H9 (cell line): ENCODE results near the gene ERCC4. TPM values are rescaled to one million over a fixed set of nuclear protein-coding genes. Genes with fewer than 3 reads are reported as not detected.

Experiments used
- DNase-seq: peaks from one replicate; pipeline ENCODE4 v3.0.0-alpha.2; 2017
- H2AFZ ChIP-seq: one replicate; pipeline ENCODE4 v1.6.1; 2013; ENCODE audit warnings: mild to moderate bottlenecking, low read length, control low read depth, moderate library complexity
- H2AK5ac ChIP-seq: 2 replicates; pipeline ENCODE4 v1.6.1; 2013; ENCODE audit warnings: low read length, control low read depth, mixed read lengths; ENCODE audit not compliant: insufficient read length
- H2BK120ac ChIP-seq: one replicate; pipeline ENCODE4 v1.6.1; 2013; ENCODE audit warnings: low read depth, mild to moderate bottlenecking, low read length, control low read depth, inconsistent platforms; ENCODE audit not compliant: poor library complexity, severe bottlenecking
- H2BK12ac ChIP-seq: 2 replicates; pipeline ENCODE4 v1.6.1; 2013; ENCODE audit warnings: low read length, control low read depth, mixed read lengths, low read depth; ENCODE audit not compliant: insufficient read length
- H2BK15ac ChIP-seq: 2 replicates; pipeline ENCODE4 v1.6.1; 2013; ENCODE audit warnings: low read depth, low read length, control low read depth
- H2BK20ac ChIP-seq: one replicate; pipeline ENCODE4 v1.6.1; 2013; ENCODE audit warnings: low read depth, mild to moderate bottlenecking, low read length, control low read depth, inconsistent platforms; ENCODE audit not compliant: poor library complexity, severe bottlenecking
- H2BK5ac ChIP-seq: 2 replicates; pipeline ENCODE4 v1.6.1; 2013; ENCODE audit warnings: low read length, control low read depth, mixed read lengths; ENCODE audit not compliant: insufficient read length
- H3K14ac ChIP-seq: 2 replicates; pipeline ENCODE4 v1.6.1; 2013; ENCODE audit warnings: low read length, control low read depth; ENCODE audit not compliant: insufficient read depth
- H3K18ac ChIP-seq: 2 replicates; pipeline ENCODE4 v1.6.1; 2013; ENCODE audit warnings: low read depth, mild to moderate bottlenecking, mixed read lengths, low read length, control low read depth; ENCODE audit not compliant: insufficient read length
- H3K23ac ChIP-seq: 2 replicates; pipeline ENCODE4 v1.6.1; 2013; ENCODE audit warnings: low read length, control low read depth, mixed read lengths, low read depth; ENCODE audit not compliant: insufficient read length
- H3K23me2 ChIP-seq: 2 replicates; pipeline ENCODE4 v1.6.1; 2013; ENCODE audit warnings: low read depth, mild to moderate bottlenecking, mixed read lengths, low read length, control low read depth; ENCODE audit not compliant: insufficient read length, poor library complexity, severe bottlenecking
- H3K27ac ChIP-seq: 2 replicates; pipeline ENCODE4 v1.5.1; 2013; ENCODE audit warnings: low read length, control low read depth, mixed read lengths, low read depth; ENCODE audit not compliant: insufficient read length
- H3K27me3 ChIP-seq: 2 replicates; pipeline ENCODE4 v1.6.1; 2013; ENCODE audit warnings: low read length, control low read depth, inconsistent platforms; ENCODE audit not compliant: insufficient read depth
- H3K4ac ChIP-seq: 2 replicates; pipeline ENCODE4 v1.6.1; 2013; ENCODE audit warnings: low read depth, mild to moderate bottlenecking, control low read depth, inconsistent platforms, low read length, moderate library complexity
- H3K4me1 ChIP-seq: 2 replicates; pipeline ENCODE4 v1.6.1; 2013; ENCODE audit warnings: low read length, control low read depth, inconsistent platforms; ENCODE audit not compliant: insufficient read depth
- H3K4me2 ChIP-seq: 2 replicates; pipeline ENCODE4 v1.6.1; 2013; ENCODE audit warnings: low read length, control low read depth, mixed read lengths; ENCODE audit not compliant: insufficient read length, insufficient read depth
- H3K56ac ChIP-seq: 2 replicates; pipeline ENCODE4 v1.6.1; 2013; ENCODE audit warnings: low read depth, mild to moderate bottlenecking, mixed read lengths, low read length, control low read depth; ENCODE audit not compliant: insufficient read length
- H3K79me1 ChIP-seq: 2 replicates; pipeline ENCODE4 v1.6.1; 2013; ENCODE audit warnings: low read depth, mild to moderate bottlenecking, moderate library complexity, low read length, control low read depth, inconsistent platforms; ENCODE audit not compliant: insufficient read depth, poor library complexity, severe bottlenecking
- H3K79me2 ChIP-seq: 2 replicates; pipeline ENCODE4 v1.6.1; 2013; ENCODE audit warnings: low read length, control low read depth, inconsistent platforms; ENCODE audit not compliant: insufficient read depth
- H3K9ac ChIP-seq: 2 replicates; pipeline ENCODE4 v1.6.1; 2013; ENCODE audit warnings: low read length, control low read depth, mixed read lengths; ENCODE audit not compliant: insufficient read length; ENCODE audit errors: extremely low read depth
- H3K9me3 ChIP-seq: one replicate; pipeline ENCODE4 v1.6.1; 2013; ENCODE audit warnings: low read depth, low read length, inconsistent platforms; ENCODE audit not compliant: control insufficient read depth
- H3T11ph ChIP-seq: one replicate; pipeline ENCODE4 v1.6.1; 2013; ENCODE audit warnings: mild to moderate bottlenecking, low read length, control low read depth, inconsistent platforms
- H4K20me1 ChIP-seq: one replicate; pipeline ENCODE4 v1.6.1; 2013; ENCODE audit not compliant: control insufficient read depth, insufficient read length, insufficient read depth
- H4K5ac ChIP-seq: 2 replicates; pipeline ENCODE4 v1.6.1; 2013; ENCODE audit warnings: low read depth, mild to moderate bottlenecking, mixed read lengths, low read length, control low read depth; ENCODE audit not compliant: insufficient read length
- H4K8ac ChIP-seq: replicated peaks from 2 replicates; pipeline ENCODE4 v1.6.1; 2013; ENCODE audit warnings: low read length, control low read depth, mixed read lengths, low read depth; ENCODE audit not compliant: insufficient read length
- H4K91ac ChIP-seq: 2 replicates; pipeline ENCODE4 v1.6.1; 2013; ENCODE audit warnings: low read depth, mild to moderate bottlenecking, moderate library complexity, mixed read lengths, low read length, control low read depth; ENCODE audit not compliant: insufficient read length
- H3K27ac Mint-ChIP-seq, 3 experiments: 2 replicates in 2 of 3; 3 replicates in 1 of 3; pipeline ENCODE4 v1.8.0; 2020 to 2021; ENCODE audit warnings: mixed read lengths in 3 of 3, mild to moderate bottlenecking in 1 of 3, moderate library complexity in 1 of 3
- H3K27me3 Mint-ChIP-seq: 2 replicates; pipeline ENCODE4 v1.8.0; 2021; ENCODE audit warnings: low read depth, mild to moderate bottlenecking, moderate library complexity, mixed read lengths
- H3K36me3 Mint-ChIP-seq, 3 experiments: 2 replicates in 2 of 3; 3 replicates in 1 of 3; pipeline ENCODE4 v1.8.0; 2020 to 2021; ENCODE audit warnings: low read depth in 3 of 3, mixed read lengths in 3 of 3; ENCODE audit not compliant: insufficient read depth in 1 of 3
- H3K4me1 Mint-ChIP-seq, 2 experiments: 2 replicates each; pipeline ENCODE4 v1.8.0; 2020; ENCODE audit warnings: mixed read lengths in 2 of 2
- H3K4me3 Mint-ChIP-seq, 2 experiments: 2 replicates in 1 of 2; 3 replicates in 1 of 2; pipeline ENCODE4 v1.8.0; 2020 to 2021; ENCODE audit warnings: mild to moderate bottlenecking in 2 of 2, mixed read lengths in 2 of 2, moderate library complexity in 1 of 2
- H3K9me3 Mint-ChIP-seq, 2 experiments: 2 replicates in 1 of 2; 3 replicates in 1 of 2; pipeline ENCODE4 v1.8.0; 2020; ENCODE audit warnings: mild to moderate bottlenecking in 2 of 2, mixed read lengths in 2 of 2, moderate library complexity in 1 of 2
- CTCF ChIP-seq: fragments of 200-600 bp; sonication (generic); conservative IDR thresholded peaks from 3 replicates; pipeline ENCODE4 v1.8.0; 2021; ENCODE audit warnings: antibody characterized with exemption, mild to moderate bottlenecking
- WGBS: extraction: QIAGEN DNeasy Blood & Tissue Kit; methylation state at CpG from one replicate; pipeline ENCODE4 v1.1.7; 2013; ENCODE audit warnings: missing lambda C conversion rate, low lambda C conversion rate, mixed read lengths; ENCODE audit not compliant: insufficient read length; ENCODE audit errors: extremely low coverage; 5-methylcytosine and 5-hydroxymethylcytosine counted together
- total RNA-seq: library from RNA; stranded (reverse); gene quantifications from 2 replicates; pipeline ENCODE4 v1.2.1, GENCODE V29; 2021

ERCC4 gene
- total RNA-seq, 1 experiment from 2014 or later = 15.6 TPM

- Histone ChIP-seq H3K18ac (no peak overlapping the region), H2BK15ac (no peak overlapping the region), H3K23me2 (no peaks in the 10 kb centered on the region), H3K14ac (no peak overlapping the region), H3K4me2 (no peak overlapping the region), H2BK12ac (no peak overlapping the region), H2BK5ac (no peak overlapping the region), H3K27ac (no peak overlapping the region), H2BK20ac (no peak overlapping the region), H4K8ac (no peak overlapping the region), H2BK120ac (no peak overlapping the region), H3K23ac (no peak overlapping the region), H3K79me1 (no peaks in the 10 kb centered on the region), H3T11ph (no peak overlapping the region), H3K9me3 (no peaks in the 10 kb centered on the region), H4K5ac (no peak overlapping the region), H4K91ac (no peak overlapping the region), H3K4ac (no peak overlapping the region), H3K27me3 (no peaks in the 10 kb centered on the region), H3K9ac (no peak overlapping the region), H2AK5ac (no peak overlapping the region), H3K79me2 (no peaks in the 10 kb centered on the region), H2AFZ (no peak overlapping the region), H3K56ac (no peak overlapping the region), H3K4me1 (no peaks in the 10 kb centered on the region), H4K20me1 (no peaks in the 10 kb centered on the region)
- no peak for DNase-seq
- Mint-ChIP-seq H3K27me3 (no peaks in the 10 kb centered on the region), H3K4me1 (peaks cover 9 to 10% of the 10 kb centered on the region in 2 experiments), H3K9me3 (no peaks in the 10 kb centered on the region), H3K36me3 (peaks cover 6 to 33% (median 24%) of the 10 kb centered on the region in 3 experiments; a peak in 5 of 7 replicates), H3K4me3 (no peak overlapping the region), H3K27ac (no peak overlapping the region)
- WGBS = no CpG with 5 or more reads among the region's 4 CpGs
- TF ChIP-seq CTCF = no peak
Measured at GRCh38 chr16:13938480-13938879, 18.5 kb downstream of the ERCC4 start.
